Smooth muscle cell of the umbilical artery (primary cell): ENCODE data around the gene PCIF1. TPM values are rescaled to one million over a fixed set of nuclear protein-coding genes. Genes with fewer than 3 reads are reported as not detected.

Experiments used
- total RNA-seq: library from RNA; depleted of rRNA; stranded (reverse); fragments of >200 nt; gene quantifications from 2 replicates; pipeline ENCODE4 v1.2.3, GENCODE V29; 2014

Gene PCIF1
- 6.2 and 8.4 TPM in 2 replicates for total RNA-seq

GRCh38 chr20:45934586-45935415, at the start of gene PCIF1:
PCIF1 (plus strand) TSS chr20:45934683; CDS start chr20:45939000, 4,317 bp downstream.

GRCh38 chr20:45887346-45887715, 47.2 kb upstream of the PCIF1 start, which contains the start of gene SPATA25:
SPATA25 (minus strand) TSS chr20:45887622; CDS start chr20:45887590, 32 bp downstream.

GRCh38 chr20:45890985-45891983, 43.2 kb upstream of the PCIF1 start, which contains the start of the genes CTSA and NEURL2:
CTSA (plus strand) TSS chr20:45891335; CDS start chr20:45891569, 234 bp downstream.
NEURL2 (minus strand) TSS chr20:45891208; CDS start chr20:45890991, 217 bp downstream.

GRCh38 chr20:45911486-45912343, 22.8 kb upstream of the PCIF1 start, which contains the start of gene PLTP:
PLTP (minus strand) TSS chr20:45912155; CDS start chr20:45911452, 703 bp downstream.

GRCh38 chr20:45971675-45972499, 37.4 kb downstream of the PCIF1 start, which contains the start of gene ZNF335:
ZNF335 (minus strand) TSS chr20:45972203; CDS start chr20:45971410, 793 bp downstream.

Other genes with a start within 250 kb of the PCIF1 start
- gene WFDC13, start 232.6 kb upstream of the PCIF1 start, total RNA-seq, result not detected in 2 replicates
- not detected in 2 replicates for gene WFDC10B, start 229.7 kb upstream of the PCIF1 start, total RNA-seq
- not detected in 2 replicates for gene SPINT4, start 212.3 kb upstream of the PCIF1 start, total RNA-seq
- 0.89 TPM in 1 of 2 replicates, not detected in the other for gene WFDC3, start 142.8 kb upstream of the PCIF1 start, total RNA-seq
- gene DNTTIP1, start 142.7 kb upstream of the PCIF1 start, total RNA-seq, result 10.7 and 13.4 TPM in 2 replicates
- 2.1 and 11.3 TPM in 2 replicates for gene UBE2C, start 122.0 kb upstream of the PCIF1 start, total RNA-seq
- not detected in 2 replicates for gene TNNC2, start 107.4 kb upstream of the PCIF1 start, total RNA-seq
- 33.3 and 34.7 TPM in 2 replicates for gene SNX21, start 100.9 kb upstream of the PCIF1 start, total RNA-seq
- 23.4 and 43.1 TPM in 2 replicates for gene ACOT8, start 77.3 kb upstream of the PCIF1 start, total RNA-seq
- 6.0 and 8.6 TPM in 2 replicates for gene ZSWIM3, start 77.1 kb upstream of the PCIF1 start, total RNA-seq
- gene ZSWIM1, start 53.5 kb upstream of the PCIF1 start, total RNA-seq, result 2.7 and 4.1 TPM in 2 replicates
- 1.1 and 2.1 TPM in 2 replicates for gene SPATA25, start 47.1 kb upstream of the PCIF1 start, total RNA-seq
- 3.3 and 7.1 TPM in 2 replicates for gene NEURL2, start 43.5 kb upstream of the PCIF1 start, total RNA-seq
- 94.6 and 108 TPM in 2 replicates for gene CTSA, start 43.3 kb upstream of the PCIF1 start, total RNA-seq
- 17.8 and 27.7 TPM in 2 replicates for gene PLTP, start 22.5 kb upstream of the PCIF1 start, total RNA-seq
- 12.2 and 16.2 TPM in 2 replicates for gene ZNF335, start 37.5 kb downstream of the PCIF1 start, total RNA-seq
- 0.30 and 3.1 TPM in 2 replicates for gene MMP9, start 74.2 kb downstream of the PCIF1 start, total RNA-seq
- gene SLC12A5, start 94.5 kb downstream of the PCIF1 start, total RNA-seq, result 0.30 and 1.3 TPM in 2 replicates
- gene NCOA5, start 155.3 kb downstream of the PCIF1 start, total RNA-seq, result 6.5 and 12.0 TPM in 2 replicates
- gene CD40, start 183.6 kb downstream of the PCIF1 start, total RNA-seq, result 2.0 and 3.9 TPM in 2 replicates